ENCODE data around the gene TINCR.

DNA sequence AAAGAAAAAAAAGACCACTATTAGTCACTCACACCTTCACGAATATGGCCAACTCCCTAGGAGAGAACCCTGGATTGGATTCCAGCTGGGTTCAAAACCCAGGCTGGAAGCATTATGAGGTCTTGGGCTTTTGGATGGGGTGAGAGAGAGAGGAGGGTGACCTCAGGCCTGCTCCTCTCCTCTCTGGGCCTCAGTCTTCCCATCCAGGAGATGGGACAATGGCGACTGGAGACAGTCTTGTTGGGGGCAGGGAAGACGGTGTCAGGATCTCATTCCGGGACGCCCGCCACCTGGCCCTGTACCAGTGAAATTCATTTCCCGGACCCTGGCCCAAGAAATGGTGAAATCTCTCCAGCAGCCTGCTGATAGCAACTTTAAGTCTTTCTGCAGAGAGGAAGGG, 26.3 kb downstream of the TINCR start:
- TF ChIP-seq, protein P1, sequence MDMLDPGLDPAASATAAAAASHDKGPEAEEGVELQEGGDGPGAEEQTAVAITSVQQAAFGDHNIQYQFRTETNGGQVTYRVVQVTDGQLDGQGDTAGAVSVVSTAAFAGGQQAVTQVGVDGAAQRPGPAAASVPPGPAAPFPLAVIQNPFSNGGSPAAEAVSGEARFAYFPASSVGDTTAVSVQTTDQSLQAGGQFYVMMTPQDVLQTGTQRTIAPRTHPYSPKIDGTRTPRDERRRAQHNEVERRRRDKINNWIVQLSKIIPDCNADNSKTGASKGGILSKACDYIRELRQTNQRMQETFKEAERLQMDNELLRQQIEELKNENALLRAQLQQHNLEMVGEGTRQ (CRISPR knock-in tag; IDR thresholded peaks at IDR 0.05) = no peak
- TF ChIP-seq CTCF (IDR thresholded peaks at IDR 0.05) (no peak), ESRRA (CRISPR knock-in tag; IDR thresholded peaks at IDR 0.05; ENCODE audit: borderline replicate concordance) (no peak), ATF1 (CRISPR knock-in tag; IDR thresholded peaks at IDR 0.05) (no peak), EMX1 (CRISPR knock-in tag; IDR thresholded peaks at IDR 0.05) (no peak), IRF2 (CRISPR knock-in tag; IDR thresholded peaks at IDR 0.05; ENCODE audit: borderline replicate concordance, low read depth) (no peak)
- TF ChIP-seq, protein P2, sequence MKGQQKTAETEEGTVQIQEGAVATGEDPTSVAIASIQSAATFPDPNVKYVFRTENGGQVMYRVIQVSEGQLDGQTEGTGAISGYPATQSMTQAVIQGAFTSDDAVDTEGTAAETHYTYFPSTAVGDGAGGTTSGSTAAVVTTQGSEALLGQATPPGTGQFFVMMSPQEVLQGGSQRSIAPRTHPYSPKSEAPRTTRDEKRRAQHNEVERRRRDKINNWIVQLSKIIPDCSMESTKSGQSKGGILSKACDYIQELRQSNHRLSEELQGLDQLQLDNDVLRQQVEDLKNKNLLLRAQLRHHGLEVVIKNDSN (CRISPR knock-in tag; IDR thresholded peaks at IDR 0.05) = no peak
- TF ChIP-seq, protein P3, sequence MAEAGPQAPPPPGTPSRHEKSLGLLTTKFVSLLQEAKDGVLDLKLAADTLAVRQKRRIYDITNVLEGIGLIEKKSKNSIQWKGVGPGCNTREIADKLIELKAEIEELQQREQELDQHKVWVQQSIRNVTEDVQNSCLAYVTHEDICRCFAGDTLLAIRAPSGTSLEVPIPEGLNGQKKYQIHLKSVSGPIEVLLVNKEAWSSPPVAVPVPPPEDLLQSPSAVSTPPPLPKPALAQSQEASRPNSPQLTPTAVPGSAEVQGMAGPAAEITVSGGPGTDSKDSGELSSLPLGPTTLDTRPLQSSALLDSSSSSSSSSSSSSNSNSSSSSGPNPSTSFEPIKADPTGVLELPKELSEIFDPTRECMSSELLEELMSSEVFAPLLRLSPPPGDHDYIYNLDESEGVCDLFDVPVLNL (CRISPR knock-in tag; IDR thresholded peaks at IDR 0.05; ENCODE audit: borderline replicate concordance, low read depth) = no peak

Data from WTC11 (cell line).